Prostate gland (tissue), 2 donors: Measurements from ENCODE around the gene ANKS6. TPM values are rescaled to one million over a fixed set of nuclear protein-coding genes. Genes with fewer than 3 reads are reported as not detected.

Source experiments
- DNase-seq: peaks from one replicate; pipeline ENCODE4 v3.0.0-alpha.2; 2019; ENCODE audit warnings: low spot score
- H3K27ac ChIP-seq, 2 donors: fragments of 200-600 bp; sonication (generic); 2 replicates each; pipeline ENCODE4 v1.5.1; 2017 to 2019
- H3K27me3 ChIP-seq: fragments of 200-600 bp; sonication (generic); replicated peaks from 2 replicates; pipeline ENCODE4 v1.5.1; 2019; ENCODE audit not compliant: insufficient read depth
- H3K36me3 ChIP-seq, 2 donors: fragments of 200-600 bp; sonication (generic); 1 replicate in 1 of 2; 2 replicates in 1 of 2; pipeline versions ENCODE4 v1.5.1 to v1.8.1; 2017 to 2019
- H3K4me1 ChIP-seq: fragments of 200-600 bp; sonication (generic); replicated peaks from 2 replicates; pipeline ENCODE4 v1.5.1; 2019
- H3K4me3 ChIP-seq, 2 donors: fragments of 200-600 bp; sonication (generic); 2 replicates each; pipeline ENCODE4 v1.5.1; 2017 to 2019
- H3K9me3 ChIP-seq: fragments of 200-600 bp; sonication (generic); 2 replicates; pipeline ENCODE4 v1.5.1; 2017
- POLR2A ChIP-seq: fragments of 450-650 bp; IDR thresholded peaks from one replicate; pipeline ENCODE4 v1.6.1; 2016; ENCODE audit warnings: antibody characterized with exemption, mild to moderate bottlenecking
- POLR2AphosphoS5 ChIP-seq: sonication (generic); formaldehyde crosslinking; IDR thresholded peaks from one replicate; pipeline ENCODE4 v1.6.1; 2017; ENCODE audit warnings: antibody characterized with exemption
- WGBS: methylation state at CpG from one replicate; pipeline ENCODE4 v1.1.5; 2018; 5-methylcytosine and 5-hydroxymethylcytosine counted together
- intact Hi-C: fragments of 100-400 bp; cut with DNase I; formaldehyde crosslinking; loops from one replicate; pipeline ENCODE4 v1.14.2; 2022
- total RNA-seq, 2 donors: library from RNA; depleted of rRNA; stranded (reverse); fragments of >200 nt; gene quantifications; one replicate each; pipeline ENCODE4 v1.1.0, GENCODE V29; 2016
- TF ChIP-seq, protein P1 (sequence below), 4 experiments: fragments of 200-600 bp in 2 of 4; fragments of 450-650 bp in 2 of 4; sonication (generic) in 2 of 4; IDR thresholded peaks; 1 replicate in 3 of 4; 2 replicates in 1 of 4; pipeline ENCODE4 v1.5.1; 2016 to 2019; ENCODE audit warnings: antibody characterized with exemption in 4 of 4, mild to moderate bottlenecking in 2 of 4, moderate library complexity in 2 of 4

The ANKS6 gene
- total RNA-seq, 2 donors from 2014 or later: 11.6 to 18.8 TPM

DNA sequence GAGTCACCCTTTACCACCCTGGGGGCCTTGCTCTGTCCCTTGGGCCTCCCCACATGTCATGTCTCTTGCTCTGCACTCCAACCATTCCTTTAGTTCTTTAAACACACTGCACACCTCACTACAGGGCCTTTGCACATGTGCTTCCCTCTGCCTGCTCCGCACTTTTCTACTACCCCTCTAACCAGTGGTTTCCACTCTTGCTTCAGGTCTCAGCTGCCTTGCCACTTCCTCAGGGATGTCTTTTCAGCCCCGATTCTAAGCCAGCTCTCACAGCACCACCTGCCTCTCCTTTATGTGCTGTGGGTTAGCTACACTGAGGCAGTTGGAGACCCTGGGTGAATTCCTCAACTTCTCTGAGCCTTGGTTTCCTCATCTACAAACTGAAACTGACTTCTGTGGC is 53.0 kb downstream of the ANKS6 start:
- no peaks in the 10 kb centered on the region for H3K36me3 ChIP-seq
- no peaks in the 10 kb centered on the region for H3K27me3 ChIP-seq
- no peak overlapping the region for H3K4me3 ChIP-seq
- TF ChIP-seq POLR2AphosphoS5 (no peak), POLR2A (no peak)
- TF ChIP-seq, protein P1, sequence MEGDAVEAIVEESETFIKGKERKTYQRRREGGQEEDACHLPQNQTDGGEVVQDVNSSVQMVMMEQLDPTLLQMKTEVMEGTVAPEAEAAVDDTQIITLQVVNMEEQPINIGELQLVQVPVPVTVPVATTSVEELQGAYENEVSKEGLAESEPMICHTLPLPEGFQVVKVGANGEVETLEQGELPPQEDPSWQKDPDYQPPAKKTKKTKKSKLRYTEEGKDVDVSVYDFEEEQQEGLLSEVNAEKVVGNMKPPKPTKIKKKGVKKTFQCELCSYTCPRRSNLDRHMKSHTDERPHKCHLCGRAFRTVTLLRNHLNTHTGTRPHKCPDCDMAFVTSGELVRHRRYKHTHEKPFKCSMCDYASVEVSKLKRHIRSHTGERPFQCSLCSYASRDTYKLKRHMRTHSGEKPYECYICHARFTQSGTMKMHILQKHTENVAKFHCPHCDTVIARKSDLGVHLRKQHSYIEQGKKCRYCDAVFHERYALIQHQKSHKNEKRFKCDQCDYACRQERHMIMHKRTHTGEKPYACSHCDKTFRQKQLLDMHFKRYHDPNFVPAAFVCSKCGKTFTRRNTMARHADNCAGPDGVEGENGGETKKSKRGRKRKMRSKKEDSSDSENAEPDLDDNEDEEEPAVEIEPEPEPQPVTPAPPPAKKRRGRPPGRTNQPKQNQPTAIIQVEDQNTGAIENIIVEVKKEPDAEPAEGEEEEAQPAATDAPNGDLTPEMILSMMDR (IDR thresholded peaks at IDR 0.05): no peak
- intact Hi-C loops: no loop called here
- H3K27ac ChIP-seq: no peak overlapping the region
- 88% methylated on average over 2 of the region's 2 CpGs for WGBS
- H3K4me1 ChIP-seq: no peaks in the 10 kb centered on the region
- no peak for DNase-seq
- H3K9me3 ChIP-seq: no peaks in the 10 kb centered on the region

DNA sequence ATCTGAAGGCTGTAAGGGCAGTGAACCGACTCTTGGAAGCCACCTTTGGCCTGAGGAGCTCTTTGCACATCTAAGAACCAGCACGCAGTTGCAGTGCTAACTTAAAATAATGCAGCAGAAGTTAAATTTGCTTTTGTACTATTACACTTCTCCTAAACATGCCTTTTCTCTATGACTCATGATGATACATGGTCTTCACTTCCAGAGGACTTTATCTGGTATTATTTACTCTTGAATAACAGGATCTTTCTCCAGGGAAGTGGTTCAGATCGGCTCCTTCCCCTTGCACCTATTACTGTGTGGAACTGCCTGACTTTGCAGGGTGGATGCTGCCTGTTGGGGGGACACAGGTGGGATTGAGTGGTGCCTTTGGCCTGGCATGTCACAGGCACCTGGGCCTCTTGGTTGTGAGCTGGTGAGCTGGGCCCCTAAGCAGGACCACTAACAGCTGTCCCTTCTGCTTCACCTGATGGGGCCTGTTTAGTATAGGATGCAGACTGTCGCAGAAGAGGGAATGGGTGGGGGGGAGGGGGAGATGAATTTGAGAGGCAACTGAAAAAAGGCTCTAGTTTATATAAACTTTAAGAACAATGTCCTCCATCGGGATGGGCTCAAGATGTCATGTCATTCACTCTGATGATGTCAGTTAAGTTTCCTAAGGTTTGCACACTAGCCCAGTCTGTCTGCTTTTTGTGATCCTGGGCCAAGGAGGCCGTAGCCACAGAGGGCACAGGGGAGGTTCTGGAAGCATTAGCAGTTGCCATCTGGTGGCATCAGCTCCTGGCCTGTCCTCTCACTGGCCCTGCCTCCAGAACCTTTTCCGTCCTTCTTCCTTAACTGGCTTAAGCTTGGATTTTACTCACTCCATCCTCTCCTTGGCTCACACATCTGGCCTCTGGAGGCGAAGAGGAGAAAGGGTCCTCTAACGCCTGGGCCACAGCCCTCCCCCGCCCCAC is 53.8 kb downstream of the ANKS6 start:
- 88% methylated on average over 9 of the region's 10 CpGs for WGBS
- no peak overlapping the region for H3K4me3 ChIP-seq
- intact Hi-C loops: no loop called here

DNA sequence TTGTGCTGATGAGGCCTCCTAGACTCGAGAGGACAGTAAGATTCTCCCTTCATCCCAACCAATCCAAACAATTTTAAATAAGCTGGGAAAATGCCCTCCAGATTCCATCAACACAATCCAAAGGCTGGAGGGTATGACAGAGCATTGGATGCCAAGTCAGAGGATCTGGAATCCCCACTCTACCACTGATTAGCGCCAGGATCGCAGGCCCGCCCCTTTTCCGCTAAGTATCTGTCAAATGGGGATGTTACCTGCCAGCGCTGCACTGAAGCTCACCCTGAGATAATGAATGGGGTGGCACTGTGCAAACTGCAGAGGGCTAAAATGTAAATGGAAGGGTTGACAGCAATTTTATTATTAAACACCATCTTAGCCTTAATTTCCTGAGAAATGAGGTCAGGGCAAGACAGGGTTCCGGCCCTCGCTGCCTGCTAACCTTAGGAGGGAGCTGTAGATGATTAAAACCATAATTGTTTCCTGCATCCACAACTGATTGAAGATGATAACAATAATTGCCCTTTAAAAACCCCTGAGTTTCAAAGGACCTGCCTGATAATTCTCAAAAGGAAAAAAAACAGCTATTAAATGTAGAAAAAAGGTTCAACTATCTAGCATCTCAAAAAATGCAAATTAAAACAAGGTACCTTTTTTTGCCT is 56.0 kb downstream of the ANKS6 start:
- Histone ChIP-seq H3K27ac (no peak overlapping the region), H3K4me3 (no peak overlapping the region), H3K9me3 (no peaks in the 10 kb centered on the region), H3K4me1 (no peaks in the 10 kb centered on the region), H3K36me3 (peaks cover 0 to 10% of the 10 kb centered on the region in 2 donors), H3K27me3 (no peaks in the 10 kb centered on the region)
- TF ChIP-seq, protein P1 (IDR thresholded peaks at IDR 0.05): no peak
- no peak for TF ChIP-seq POLR2AphosphoS5
- TF ChIP-seq POLR2A: no peak
- no peak for DNase-seq
- intact Hi-C loops: no loop called here
- 87% methylated on average over 8 of the region's 8 CpGs for WGBS

More for the DNA sequence above, 53.8 kb downstream of the ANKS6 start:
- DNase-seq: no peak
- Histone ChIP-seq H3K9me3 (no peaks in the 10 kb centered on the region), H3K36me3 (no peaks in the 10 kb centered on the region), H3K27ac (no peak overlapping the region), H3K27me3 (no peaks in the 10 kb centered on the region), H3K4me1 (no peaks in the 10 kb centered on the region)
- TF ChIP-seq POLR2A (no peak), POLR2AphosphoS5 (no peak)
- TF ChIP-seq, protein P1 (IDR thresholded peaks at IDR 0.05): no peak

DNA sequence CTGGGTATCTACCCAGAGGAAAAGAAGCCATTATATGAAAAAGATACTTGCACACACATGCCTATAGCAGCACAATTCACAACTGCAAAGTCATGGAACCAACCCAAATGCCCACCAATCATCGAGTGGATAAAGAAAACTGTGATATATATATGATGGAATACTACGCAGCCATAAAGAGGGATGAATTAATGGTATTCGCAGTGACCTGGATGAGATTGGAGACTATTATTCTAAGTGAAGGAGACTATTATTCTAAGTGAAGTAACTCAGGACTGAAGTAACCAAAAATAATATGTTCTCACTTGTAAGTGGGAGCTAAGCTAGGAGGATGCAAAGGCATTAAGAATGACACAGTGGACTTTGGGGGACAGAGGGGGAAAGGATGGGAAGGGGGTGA is 57.6 kb downstream of the ANKS6 start:
- DNase-seq: no peak
- 93% methylated on average over 3 of the region's 3 CpGs for WGBS

More for the DNA sequence above, 57.6 kb downstream of the ANKS6 start:
- Histone ChIP-seq H3K9me3 (no peaks in the 10 kb centered on the region), H3K27ac (no peak overlapping the region), H3K4me1 (no peaks in the 10 kb centered on the region), H3K27me3 (no peaks in the 10 kb centered on the region), H3K36me3 (peaks cover 0 to 10% of the 10 kb centered on the region in 2 donors), H3K4me3 (no peak overlapping the region)
- TF ChIP-seq, protein P1 (IDR thresholded peaks at IDR 0.05): no peak
- TF ChIP-seq POLR2A: no peak
- TF ChIP-seq POLR2AphosphoS5: no peak
- intact Hi-C loops: no loop called here
